ENCODE data around the gene EPB41L4B.

The EPB41L4B gene

DNA sequence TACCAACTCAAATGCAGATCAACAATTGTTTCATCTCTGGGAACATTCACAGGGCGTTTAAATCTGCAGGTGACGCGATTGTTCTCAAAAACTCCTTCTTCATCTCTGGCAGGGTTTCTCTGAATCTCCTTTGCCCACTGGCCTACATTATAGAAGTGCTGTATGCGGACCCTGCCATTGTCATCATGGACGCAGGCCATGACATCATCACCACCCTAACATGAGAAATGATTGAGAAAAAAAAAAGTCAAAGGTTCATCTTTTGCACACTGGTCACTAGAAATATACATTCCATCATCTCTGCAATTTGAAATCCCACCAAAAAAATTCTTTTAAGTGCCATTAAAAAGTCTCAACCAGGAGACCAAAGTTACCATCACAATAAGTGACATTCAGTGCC, 179.5 kb downstream of the EPB41L4B start:
- H3K27me3 Mint-ChIP-seq (ENCODE audit: low read depth, poor library complexity), result peaks cover 12% of the 10 kb centered on the region
- TF ChIP-seq, protein P1, sequence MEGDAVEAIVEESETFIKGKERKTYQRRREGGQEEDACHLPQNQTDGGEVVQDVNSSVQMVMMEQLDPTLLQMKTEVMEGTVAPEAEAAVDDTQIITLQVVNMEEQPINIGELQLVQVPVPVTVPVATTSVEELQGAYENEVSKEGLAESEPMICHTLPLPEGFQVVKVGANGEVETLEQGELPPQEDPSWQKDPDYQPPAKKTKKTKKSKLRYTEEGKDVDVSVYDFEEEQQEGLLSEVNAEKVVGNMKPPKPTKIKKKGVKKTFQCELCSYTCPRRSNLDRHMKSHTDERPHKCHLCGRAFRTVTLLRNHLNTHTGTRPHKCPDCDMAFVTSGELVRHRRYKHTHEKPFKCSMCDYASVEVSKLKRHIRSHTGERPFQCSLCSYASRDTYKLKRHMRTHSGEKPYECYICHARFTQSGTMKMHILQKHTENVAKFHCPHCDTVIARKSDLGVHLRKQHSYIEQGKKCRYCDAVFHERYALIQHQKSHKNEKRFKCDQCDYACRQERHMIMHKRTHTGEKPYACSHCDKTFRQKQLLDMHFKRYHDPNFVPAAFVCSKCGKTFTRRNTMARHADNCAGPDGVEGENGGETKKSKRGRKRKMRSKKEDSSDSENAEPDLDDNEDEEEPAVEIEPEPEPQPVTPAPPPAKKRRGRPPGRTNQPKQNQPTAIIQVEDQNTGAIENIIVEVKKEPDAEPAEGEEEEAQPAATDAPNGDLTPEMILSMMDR (IDR thresholded peaks at IDR 0.05), result no peak
- DNase-seq, result no peak
- H3K4me3 Mint-ChIP-seq, result no peak overlapping the region
- no peaks in the 10 kb centered on the region for H3K9me3 Mint-ChIP-seq
- no peaks in the 10 kb centered on the region for H3K36me3 Mint-ChIP-seq (ENCODE audit: low read depth)
- H3K27ac Mint-ChIP-seq, result no peak overlapping the region
- no peaks in the 10 kb centered on the region for H3K4me1 Mint-ChIP-seq

DNA sequence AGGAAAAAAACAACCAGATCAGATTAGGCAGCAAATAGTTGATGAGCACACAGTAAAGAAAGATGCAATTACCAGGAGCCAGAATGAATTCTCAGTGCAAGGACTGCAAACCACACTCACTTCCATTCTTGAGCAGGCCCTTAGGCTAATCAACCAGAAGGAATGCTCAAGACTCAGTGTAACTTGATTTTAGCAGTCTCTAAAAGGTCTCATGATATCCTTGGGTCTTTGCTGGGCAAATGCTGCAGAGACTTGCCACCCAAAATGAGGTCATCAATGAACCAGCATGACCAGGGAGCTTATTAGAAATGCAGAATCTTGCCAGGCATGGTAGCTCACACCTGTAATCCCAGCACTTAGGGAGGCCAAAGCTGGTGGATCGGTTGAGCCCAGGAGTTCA, 181.0 kb downstream of the EPB41L4B start:
- no peaks in the 10 kb centered on the region for H3K36me3 Mint-ChIP-seq (ENCODE audit: low read depth)

DNA sequence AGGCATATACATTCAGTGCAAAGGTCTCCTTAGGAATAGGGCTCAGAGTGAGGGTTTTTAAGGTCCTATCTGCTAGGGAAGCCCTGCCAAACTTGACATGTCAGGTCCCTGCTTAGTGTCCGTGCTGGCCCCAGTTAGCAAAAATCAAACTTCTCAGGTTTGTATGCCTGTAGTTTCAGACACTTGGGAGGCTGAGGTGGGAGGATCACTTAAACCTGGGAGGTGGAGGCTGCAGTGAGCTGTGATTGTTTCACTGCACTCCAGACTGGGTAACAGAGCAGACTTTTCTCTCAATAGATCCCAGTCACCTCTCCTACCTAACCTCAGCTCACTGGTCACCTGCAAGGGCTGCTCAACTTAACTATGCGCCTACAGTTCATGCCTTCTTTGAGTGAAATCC, 182.4 kb downstream of the EPB41L4B start:
- Mint-ChIP-seq H3K4me3 (no peak overlapping the region), H3K4me1 (no peaks in the 10 kb centered on the region), H3K27ac (no peak overlapping the region), H3K27me3 (ENCODE audit: low read depth, poor library complexity) (peaks cover 10% of the 10 kb centered on the region), H3K9me3 (no peaks in the 10 kb centered on the region), H3K36me3 (ENCODE audit: low read depth) (no peaks in the 10 kb centered on the region)
- DNase-seq, result no peak
- TF ChIP-seq, protein P1 (IDR thresholded peaks at IDR 0.05), result no peak

More for the DNA sequence above, 181.0 kb downstream of the EPB41L4B start:
- Mint-ChIP-seq H3K9me3 (no peaks in the 10 kb centered on the region), H3K27me3 (ENCODE audit: low read depth, poor library complexity) (peaks cover 8% of the 10 kb centered on the region), H3K4me1 (no peaks in the 10 kb centered on the region), H3K27ac (no peak overlapping the region), H3K4me3 (no peak overlapping the region)
- TF ChIP-seq, protein P1 (IDR thresholded peaks at IDR 0.05), result no peak
- DNase-seq, result no peak

DNA sequence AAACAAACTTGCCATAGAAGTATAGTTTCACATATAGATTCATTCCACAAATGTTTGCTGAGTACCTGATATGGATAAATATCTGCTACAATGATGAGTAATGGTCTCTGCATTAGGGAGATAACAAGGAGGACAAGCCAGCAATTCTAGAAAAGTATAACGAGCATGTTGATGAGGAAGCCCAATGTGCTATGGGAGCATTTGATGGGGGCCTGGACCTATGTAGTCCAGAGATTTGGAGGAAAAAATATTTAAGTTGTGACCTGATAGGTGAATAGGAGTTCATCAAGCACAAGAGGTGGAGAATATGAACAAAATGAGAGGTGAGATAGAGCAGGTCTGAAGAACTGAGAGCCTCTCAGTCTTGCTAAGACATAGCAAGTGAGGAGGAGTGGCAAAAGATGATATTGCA, 186.7 kb downstream of the EPB41L4B start:
- TF ChIP-seq, protein P1 (IDR thresholded peaks at IDR 0.05), result no peak
- Mint-ChIP-seq H3K4me3 (no peak overlapping the region), H3K27me3 (ENCODE audit: low read depth, poor library complexity) (peaks cover 7% of the 10 kb centered on the region), H3K36me3 (ENCODE audit: low read depth) (no peaks in the 10 kb centered on the region), H3K27ac (no peak overlapping the region), H3K4me1 (no peaks in the 10 kb centered on the region), H3K9me3 (no peaks in the 10 kb centered on the region)
- no peak for DNase-seq

DNA sequence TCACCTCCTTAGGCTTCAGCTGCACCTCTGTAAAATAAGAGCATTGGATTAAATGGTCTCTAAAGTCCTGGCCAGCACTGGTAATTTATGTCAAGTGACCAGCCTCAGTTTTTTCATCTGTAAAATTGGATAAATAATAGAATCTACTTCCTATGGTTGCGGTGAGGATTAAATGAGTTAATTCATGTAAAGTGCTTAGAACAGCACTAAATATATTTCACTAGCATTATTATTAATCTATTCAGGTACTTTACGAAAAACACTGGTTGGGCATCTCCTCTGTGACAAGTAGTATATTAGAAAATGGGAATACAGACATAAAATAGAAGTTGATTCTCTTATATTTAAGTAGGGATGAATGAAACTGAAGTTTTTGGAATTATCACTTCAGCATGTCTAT, 187.3 kb downstream of the EPB41L4B start:
- no peak overlapping the region for H3K27ac Mint-ChIP-seq
- no peaks in the 10 kb centered on the region for H3K9me3 Mint-ChIP-seq
- no peaks in the 10 kb centered on the region for H3K36me3 Mint-ChIP-seq (ENCODE audit: low read depth)
- H3K27me3 Mint-ChIP-seq (ENCODE audit: low read depth, poor library complexity), result peaks cover 7% of the 10 kb centered on the region
- TF ChIP-seq, protein P1 (IDR thresholded peaks at IDR 0.05), result no peak
- no peak for DNase-seq
- H3K4me1 Mint-ChIP-seq, result no peaks in the 10 kb centered on the region
- H3K4me3 Mint-ChIP-seq, result no peak overlapping the region

DNA sequence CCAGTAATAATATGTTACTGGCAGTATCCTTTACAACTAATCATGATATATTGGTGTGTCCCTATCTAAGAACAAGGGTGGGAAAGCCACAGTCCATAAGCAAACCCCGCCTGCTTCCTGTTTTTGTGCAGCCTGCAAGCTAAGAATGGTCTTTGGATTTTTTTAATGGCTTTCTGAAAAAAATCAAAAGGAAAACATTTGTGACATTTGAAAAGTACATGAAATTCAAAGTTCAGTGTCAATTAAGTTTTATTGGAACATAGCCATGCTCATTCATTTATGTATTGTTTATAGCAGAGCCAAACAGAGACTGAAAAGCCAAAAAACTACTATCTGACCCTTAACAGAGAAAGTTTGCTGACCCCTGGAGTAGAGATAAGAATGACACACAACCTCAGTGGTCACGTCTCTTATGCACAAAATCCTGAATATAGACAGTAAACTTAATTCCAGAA, 188.3 kb downstream of the EPB41L4B start:
- Mint-ChIP-seq H3K27me3 (ENCODE audit: low read depth, poor library complexity) (peaks cover 7% of the 10 kb centered on the region), H3K36me3 (ENCODE audit: low read depth) (no peaks in the 10 kb centered on the region), H3K4me3 (no peak overlapping the region), H3K9me3 (no peaks in the 10 kb centered on the region), H3K27ac (no peak overlapping the region), H3K4me1 (no peaks in the 10 kb centered on the region)
- TF ChIP-seq, protein P1 (IDR thresholded peaks at IDR 0.05), result no peak
- no peak for DNase-seq
